GM23338 (cell line): ENCODE data around the gene RNF150.

Experiments
- CREB1 ChIP-seq: fragments of 250-450 bp; sonication (Bioruptor Pico); IDR thresholded peaks from 2 replicates; pipeline ENCODE4 v1.5.0; 2020; ENCODE audit warnings: low read depth, mild to moderate bottlenecking, moderate library complexity
- EZH2 ChIP-seq: fragments of 200-600 bp; sonication (generic); IDR thresholded peaks from one replicate; pipeline ENCODE4 v1.8.0; 2017; ENCODE audit warnings: antibody characterized with exemption, mild to moderate bottlenecking, low read depth; ENCODE audit not compliant: unreplicated experiment
- EZH2phosphoT487 ChIP-seq: fragments of 200-600 bp; sonication (generic); IDR thresholded peaks from one replicate; pipeline ENCODE4 v1.8.1; 2018; ENCODE audit warnings: antibody characterized with exemption; ENCODE audit not compliant: unreplicated experiment
- JUNB ChIP-seq: IDR thresholded peaks from one replicate; pipeline ENCODE4 v1.6.1; 2016; ENCODE audit warnings: antibody characterized with exemption; ENCODE audit not compliant: unreplicated experiment
- NANOG ChIP-seq: IDR thresholded peaks from 2 replicates; pipeline ENCODE4 v1.6.1; 2016; ENCODE audit warnings: antibody characterized with exemption, borderline replicate concordance
- POLR2AphosphoS5 ChIP-seq: IDR thresholded peaks from 2 replicates; pipeline ENCODE4 v1.6.1; 2016; ENCODE audit warnings: antibody characterized with exemption, low read depth
- STAT1 ChIP-seq: IDR thresholded peaks from one replicate; pipeline ENCODE4 v1.6.1; 2016; ENCODE audit warnings: antibody characterized with exemption; ENCODE audit not compliant: unreplicated experiment
- ZNF114 ChIP-seq: fragments of 250-450 bp; sonication (Bioruptor Pico); IDR thresholded peaks from 2 replicates; pipeline ENCODE4 v1.5.0; 2020; ENCODE audit warnings: mild to moderate bottlenecking, moderate library complexity
- ZNF331 ChIP-seq: fragments of 250-450 bp; sonication (Bioruptor Pico); IDR thresholded peaks from 2 replicates; pipeline ENCODE4 v1.5.0; 2020; ENCODE audit warnings: low read depth, mild to moderate bottlenecking, moderate library complexity
- TF ChIP-seq, protein P1 (sequence below): IDR thresholded peaks from one replicate; pipeline ENCODE4 v1.6.1; 2018; ENCODE audit warnings: antibody characterized with exemption; ENCODE audit not compliant: unreplicated experiment
- TF ChIP-seq, protein P2 (sequence below), 2 experiments: fragments of 200-600 bp in 1 of 2; sonication (generic) in 1 of 2; conservative IDR thresholded peaks; 2 replicates each; pipeline versions ENCODE4 v1.5.1 to v1.6.1; 2016 to 2017; ENCODE audit warnings: antibody characterized with exemption in 2 of 2, low read depth in 2 of 2, mild to moderate bottlenecking in 2 of 2, moderate library complexity in 1 of 2
- TF ChIP-seq, protein P3 (sequence below): IDR thresholded peaks from 2 replicates; pipeline ENCODE4 v1.6.1; 2016; ENCODE audit warnings: antibody characterized with exemption
- TF ChIP-seq, protein P4 (sequence below): fragments of 250-450 bp; sonication (Bioruptor Pico); IDR thresholded peaks from 2 replicates; pipeline ENCODE4 v1.5.0; 2020; ENCODE audit warnings: mild to moderate bottlenecking, moderate library complexity

DNA sequence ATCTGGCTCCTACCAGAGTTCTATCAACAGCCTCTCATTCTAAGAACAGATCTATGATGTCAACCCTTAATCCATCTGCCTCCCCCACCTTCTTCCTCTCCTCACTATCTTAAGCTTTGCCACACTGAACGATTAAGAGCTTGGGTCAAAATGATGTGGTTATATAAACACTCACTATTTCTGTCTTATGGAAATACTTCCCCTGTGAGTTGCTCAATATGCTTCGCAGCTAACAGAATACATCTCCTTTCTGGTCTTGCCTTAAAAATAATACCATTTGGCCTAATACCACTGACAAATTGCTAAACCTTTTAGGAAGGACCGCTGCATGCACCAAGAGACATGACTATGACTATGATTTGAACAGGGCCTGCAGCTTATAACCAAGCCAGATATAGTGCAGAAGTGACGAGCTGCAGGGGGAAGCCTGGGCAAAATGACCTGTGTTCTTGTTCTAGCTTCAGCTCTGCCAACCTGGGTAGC, 130.9 kb downstream of the RNF150 start:
- TF ChIP-seq, protein P1, sequence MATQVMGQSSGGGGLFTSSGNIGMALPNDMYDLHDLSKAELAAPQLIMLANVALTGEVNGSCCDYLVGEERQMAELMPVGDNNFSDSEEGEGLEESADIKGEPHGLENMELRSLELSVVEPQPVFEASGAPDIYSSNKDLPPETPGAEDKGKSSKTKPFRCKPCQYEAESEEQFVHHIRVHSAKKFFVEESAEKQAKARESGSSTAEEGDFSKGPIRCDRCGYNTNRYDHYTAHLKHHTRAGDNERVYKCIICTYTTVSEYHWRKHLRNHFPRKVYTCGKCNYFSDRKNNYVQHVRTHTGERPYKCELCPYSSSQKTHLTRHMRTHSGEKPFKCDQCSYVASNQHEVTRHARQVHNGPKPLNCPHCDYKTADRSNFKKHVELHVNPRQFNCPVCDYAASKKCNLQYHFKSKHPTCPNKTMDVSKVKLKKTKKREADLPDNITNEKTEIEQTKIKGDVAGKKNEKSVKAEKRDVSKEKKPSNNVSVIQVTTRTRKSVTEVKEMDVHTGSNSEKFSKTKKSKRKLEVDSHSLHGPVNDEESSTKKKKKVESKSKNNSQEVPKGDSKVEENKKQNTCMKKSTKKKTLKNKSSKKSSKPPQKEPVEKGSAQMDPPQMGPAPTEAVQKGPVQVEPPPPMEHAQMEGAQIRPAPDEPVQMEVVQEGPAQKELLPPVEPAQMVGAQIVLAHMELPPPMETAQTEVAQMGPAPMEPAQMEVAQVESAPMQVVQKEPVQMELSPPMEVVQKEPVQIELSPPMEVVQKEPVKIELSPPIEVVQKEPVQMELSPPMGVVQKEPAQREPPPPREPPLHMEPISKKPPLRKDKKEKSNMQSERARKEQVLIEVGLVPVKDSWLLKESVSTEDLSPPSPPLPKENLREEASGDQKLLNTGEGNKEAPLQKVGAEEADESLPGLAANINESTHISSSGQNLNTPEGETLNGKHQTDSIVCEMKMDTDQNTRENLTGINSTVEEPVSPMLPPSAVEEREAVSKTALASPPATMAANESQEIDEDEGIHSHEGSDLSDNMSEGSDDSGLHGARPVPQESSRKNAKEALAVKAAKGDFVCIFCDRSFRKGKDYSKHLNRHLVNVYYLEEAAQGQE, result no peak
- no peak for TF ChIP-seq POLR2AphosphoS5
- TF ChIP-seq, protein P2, sequence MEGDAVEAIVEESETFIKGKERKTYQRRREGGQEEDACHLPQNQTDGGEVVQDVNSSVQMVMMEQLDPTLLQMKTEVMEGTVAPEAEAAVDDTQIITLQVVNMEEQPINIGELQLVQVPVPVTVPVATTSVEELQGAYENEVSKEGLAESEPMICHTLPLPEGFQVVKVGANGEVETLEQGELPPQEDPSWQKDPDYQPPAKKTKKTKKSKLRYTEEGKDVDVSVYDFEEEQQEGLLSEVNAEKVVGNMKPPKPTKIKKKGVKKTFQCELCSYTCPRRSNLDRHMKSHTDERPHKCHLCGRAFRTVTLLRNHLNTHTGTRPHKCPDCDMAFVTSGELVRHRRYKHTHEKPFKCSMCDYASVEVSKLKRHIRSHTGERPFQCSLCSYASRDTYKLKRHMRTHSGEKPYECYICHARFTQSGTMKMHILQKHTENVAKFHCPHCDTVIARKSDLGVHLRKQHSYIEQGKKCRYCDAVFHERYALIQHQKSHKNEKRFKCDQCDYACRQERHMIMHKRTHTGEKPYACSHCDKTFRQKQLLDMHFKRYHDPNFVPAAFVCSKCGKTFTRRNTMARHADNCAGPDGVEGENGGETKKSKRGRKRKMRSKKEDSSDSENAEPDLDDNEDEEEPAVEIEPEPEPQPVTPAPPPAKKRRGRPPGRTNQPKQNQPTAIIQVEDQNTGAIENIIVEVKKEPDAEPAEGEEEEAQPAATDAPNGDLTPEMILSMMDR (conservative IDR thresholded peaks at IDR 0.05; ENCODE audit: low read depth in 2 of 2), result no peak
- TF ChIP-seq EZH2, result no peak
- TF ChIP-seq CREB1 (CRISPR knock-in tag), result no peak
- TF ChIP-seq, protein P3, sequence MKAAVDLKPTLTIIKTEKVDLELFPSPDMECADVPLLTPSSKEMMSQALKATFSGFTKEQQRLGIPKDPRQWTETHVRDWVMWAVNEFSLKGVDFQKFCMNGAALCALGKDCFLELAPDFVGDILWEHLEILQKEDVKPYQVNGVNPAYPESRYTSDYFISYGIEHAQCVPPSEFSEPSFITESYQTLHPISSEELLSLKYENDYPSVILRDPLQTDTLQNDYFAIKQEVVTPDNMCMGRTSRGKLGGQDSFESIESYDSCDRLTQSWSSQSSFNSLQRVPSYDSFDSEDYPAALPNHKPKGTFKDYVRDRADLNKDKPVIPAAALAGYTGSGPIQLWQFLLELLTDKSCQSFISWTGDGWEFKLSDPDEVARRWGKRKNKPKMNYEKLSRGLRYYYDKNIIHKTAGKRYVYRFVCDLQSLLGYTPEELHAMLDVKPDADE, result no peak
- TF ChIP-seq ZNF331, result no peak
- TF ChIP-seq, protein P4, sequence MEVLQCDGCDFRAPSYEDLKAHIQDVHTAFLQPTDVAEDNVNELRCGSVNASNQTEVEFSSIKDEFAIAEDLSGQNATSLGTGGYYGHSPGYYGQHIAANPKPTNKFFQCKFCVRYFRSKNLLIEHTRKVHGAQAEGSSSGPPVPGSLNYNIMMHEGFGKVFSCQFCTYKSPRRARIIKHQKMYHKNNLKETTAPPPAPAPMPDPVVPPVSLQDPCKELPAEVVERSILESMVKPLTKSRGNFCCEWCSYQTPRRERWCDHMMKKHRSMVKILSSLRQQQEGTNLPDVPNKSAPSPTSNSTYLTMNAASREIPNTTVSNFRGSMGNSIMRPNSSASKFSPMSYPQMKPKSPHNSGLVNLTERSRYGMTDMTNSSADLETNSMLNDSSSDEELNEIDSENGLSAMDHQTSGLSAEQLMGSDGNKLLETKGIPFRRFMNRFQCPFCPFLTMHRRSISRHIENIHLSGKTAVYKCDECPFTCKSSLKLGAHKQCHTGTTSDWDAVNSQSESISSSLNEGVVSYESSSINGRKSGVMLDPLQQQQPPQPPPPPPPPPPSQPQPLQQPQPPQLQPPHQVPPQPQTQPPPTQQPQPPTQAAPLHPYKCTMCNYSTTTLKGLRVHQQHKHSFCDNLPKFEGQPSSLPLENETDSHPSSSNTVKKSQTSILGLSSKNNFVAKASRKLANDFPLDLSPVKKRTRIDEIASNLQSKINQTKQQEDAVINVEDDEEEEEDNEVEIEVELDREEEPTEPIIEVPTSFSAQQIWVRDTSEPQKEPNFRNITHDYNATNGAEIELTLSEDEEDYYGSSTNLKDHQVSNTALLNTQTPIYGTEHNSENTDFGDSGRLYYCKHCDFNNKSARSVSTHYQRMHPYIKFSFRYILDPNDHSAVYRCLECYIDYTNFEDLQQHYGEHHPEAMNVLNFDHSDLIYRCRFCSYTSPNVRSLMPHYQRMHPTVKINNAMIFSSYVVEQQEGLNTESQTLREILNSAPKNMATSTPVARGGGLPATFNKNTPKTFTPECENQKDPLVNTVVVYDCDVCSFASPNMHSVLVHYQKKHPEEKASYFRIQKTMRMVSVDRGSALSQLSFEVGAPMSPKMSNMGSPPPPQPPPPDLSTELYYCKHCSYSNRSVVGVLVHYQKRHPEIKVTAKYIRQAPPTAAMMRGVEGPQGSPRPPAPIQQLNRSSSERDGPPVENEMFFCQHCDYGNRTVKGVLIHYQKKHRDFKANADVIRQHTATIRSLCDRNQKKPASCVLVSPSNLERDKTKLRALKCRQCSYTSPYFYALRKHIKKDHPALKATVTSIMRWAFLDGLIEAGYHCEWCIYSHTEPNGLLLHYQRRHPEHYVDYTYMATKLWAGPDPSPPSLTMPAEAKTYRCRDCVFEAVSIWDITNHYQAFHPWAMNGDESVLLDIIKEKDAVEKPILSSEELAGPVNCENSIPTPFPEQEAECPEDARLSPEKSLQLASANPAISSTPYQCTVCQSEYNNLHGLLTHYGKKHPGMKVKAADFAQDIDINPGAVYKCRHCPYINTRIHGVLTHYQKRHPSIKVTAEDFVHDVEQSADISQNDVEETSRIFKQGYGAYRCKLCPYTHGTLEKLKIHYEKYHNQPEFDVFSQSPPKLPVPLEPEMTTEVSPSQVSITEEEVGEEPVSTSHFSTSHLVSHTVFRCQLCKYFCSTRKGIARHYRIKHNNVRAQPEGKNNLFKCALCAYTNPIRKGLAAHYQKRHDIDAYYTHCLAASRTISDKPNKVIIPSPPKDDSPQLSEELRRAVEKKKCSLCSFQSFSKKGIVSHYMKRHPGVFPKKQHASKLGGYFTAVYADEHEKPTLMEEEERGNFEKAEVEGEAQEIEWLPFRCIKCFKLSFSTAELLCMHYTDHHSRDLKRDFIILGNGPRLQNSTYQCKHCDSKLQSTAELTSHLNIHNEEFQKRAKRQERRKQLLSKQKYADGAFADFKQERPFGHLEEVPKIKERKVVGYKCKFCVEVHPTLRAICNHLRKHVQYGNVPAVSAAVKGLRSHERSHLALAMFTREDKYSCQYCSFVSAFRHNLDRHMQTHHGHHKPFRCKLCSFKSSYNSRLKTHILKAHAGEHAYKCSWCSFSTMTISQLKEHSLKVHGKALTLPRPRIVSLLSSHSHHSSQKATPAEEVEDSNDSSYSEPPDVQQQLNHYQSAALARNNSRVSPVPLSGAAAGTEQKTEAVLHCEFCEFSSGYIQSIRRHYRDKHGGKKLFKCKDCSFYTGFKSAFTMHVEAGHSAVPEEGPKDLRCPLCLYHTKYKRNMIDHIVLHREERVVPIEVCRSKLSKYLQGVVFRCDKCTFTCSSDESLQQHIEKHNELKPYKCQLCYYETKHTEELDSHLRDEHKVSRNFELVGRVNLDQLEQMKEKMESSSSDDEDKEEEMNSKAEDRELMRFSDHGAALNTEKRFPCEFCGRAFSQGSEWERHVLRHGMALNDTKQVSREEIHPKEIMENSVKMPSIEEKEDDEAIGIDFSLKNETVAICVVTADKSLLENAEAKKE (CRISPR knock-in tag), result no peak
- TF ChIP-seq NANOG, result no peak
- no peak for TF ChIP-seq STAT1
- no peak for TF ChIP-seq EZH2phosphoT487
- TF ChIP-seq JUNB, result no peak
- TF ChIP-seq ZNF114 (CRISPR knock-in tag), result no peak
